Type B pancreatic cell (in vitro differentiated cells): ENCODE results near the gene PRRT1B. TPM values are rescaled to one million over a fixed set of nuclear protein-coding genes. Genes with fewer than 3 reads are reported as not detected.
A peak's percentile ranks its signal among the peaks of the same experiment; 100 is the strongest.

Experiments used
- DNase-seq: peaks from one replicate; pipeline ENCODE4 v3.0.0; 2021; ENCODE audit warnings: mixed read lengths; ENCODE audit not compliant: unreplicated experiment; ENCODE audit errors: extremely low spot score
- H3K27ac Mint-ChIP-seq: 2 replicates; pipeline ENCODE4 v1.8.0; 2021; ENCODE audit warnings: mild to moderate bottlenecking, mixed read lengths
- H3K27me3 Mint-ChIP-seq: 2 replicates; pipeline ENCODE4 v1.8.0; 2021; ENCODE audit warnings: mixed read lengths
- H3K36me3 Mint-ChIP-seq: 2 replicates; pipeline ENCODE4 v1.8.0; 2021; ENCODE audit warnings: mixed read lengths
- H3K4me1 Mint-ChIP-seq: one replicate; pipeline ENCODE4 v1.8.0; 2021; ENCODE audit warnings: mixed read lengths; ENCODE audit not compliant: unreplicated experiment
- H3K4me3 Mint-ChIP-seq: 2 replicates; pipeline ENCODE4 v1.8.0; 2021; ENCODE audit warnings: mild to moderate bottlenecking, mixed read lengths
- H3K9me3 Mint-ChIP-seq: 2 replicates; pipeline ENCODE4 v1.8.0; 2021; ENCODE audit warnings: mixed read lengths
- total RNA-seq: library from RNA; stranded (reverse); gene quantifications from 2 replicates; pipeline ENCODE4 v1.2.1, GENCODE V29; 2021; ENCODE audit warnings: low replicate concordance
- TF ChIP-seq, protein P1 (sequence below): fragments of 200-600 bp; sonication (generic); conservative IDR thresholded peaks from 2 replicates; pipeline ENCODE4 v1.5.0; 2021; ENCODE audit warnings: antibody characterized with exemption, mild to moderate bottlenecking

PRRT1B gene
- total RNA-seq, 1 donor from 2014 or later, result 3.0 TPM

DNA sequence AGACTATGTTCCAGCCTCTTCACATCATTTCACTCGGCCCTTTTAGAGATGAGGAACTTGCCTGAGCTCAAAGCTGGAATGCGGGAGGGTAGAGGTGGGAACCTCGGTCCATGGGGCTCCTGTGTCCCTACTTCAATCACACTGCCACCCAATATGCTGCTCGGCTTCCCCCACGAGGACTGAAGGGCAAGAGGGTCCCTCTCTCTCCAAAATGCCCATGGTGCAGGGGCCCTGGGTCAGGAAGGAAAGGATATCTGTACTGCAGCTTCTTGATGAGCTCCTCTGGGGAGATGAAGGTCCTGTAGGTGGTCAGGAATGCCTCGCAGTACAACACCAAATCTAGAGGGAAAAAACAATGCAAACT is 46.5 kb downstream of the PRRT1B start:
- Mint-ChIP-seq H3K9me3 (no peaks in the 10 kb centered on the region), H3K27ac (no peak overlapping the region), H3K4me1 (no peaks in the 10 kb centered on the region), H3K36me3 (peaks cover 10% of the 10 kb centered on the region), H3K4me3 (no peak overlapping the region), H3K27me3 (no peaks in the 10 kb centered on the region)
- TF ChIP-seq, protein P1, sequence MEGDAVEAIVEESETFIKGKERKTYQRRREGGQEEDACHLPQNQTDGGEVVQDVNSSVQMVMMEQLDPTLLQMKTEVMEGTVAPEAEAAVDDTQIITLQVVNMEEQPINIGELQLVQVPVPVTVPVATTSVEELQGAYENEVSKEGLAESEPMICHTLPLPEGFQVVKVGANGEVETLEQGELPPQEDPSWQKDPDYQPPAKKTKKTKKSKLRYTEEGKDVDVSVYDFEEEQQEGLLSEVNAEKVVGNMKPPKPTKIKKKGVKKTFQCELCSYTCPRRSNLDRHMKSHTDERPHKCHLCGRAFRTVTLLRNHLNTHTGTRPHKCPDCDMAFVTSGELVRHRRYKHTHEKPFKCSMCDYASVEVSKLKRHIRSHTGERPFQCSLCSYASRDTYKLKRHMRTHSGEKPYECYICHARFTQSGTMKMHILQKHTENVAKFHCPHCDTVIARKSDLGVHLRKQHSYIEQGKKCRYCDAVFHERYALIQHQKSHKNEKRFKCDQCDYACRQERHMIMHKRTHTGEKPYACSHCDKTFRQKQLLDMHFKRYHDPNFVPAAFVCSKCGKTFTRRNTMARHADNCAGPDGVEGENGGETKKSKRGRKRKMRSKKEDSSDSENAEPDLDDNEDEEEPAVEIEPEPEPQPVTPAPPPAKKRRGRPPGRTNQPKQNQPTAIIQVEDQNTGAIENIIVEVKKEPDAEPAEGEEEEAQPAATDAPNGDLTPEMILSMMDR, result no peak
- DNase-seq, result no peak

DNA sequence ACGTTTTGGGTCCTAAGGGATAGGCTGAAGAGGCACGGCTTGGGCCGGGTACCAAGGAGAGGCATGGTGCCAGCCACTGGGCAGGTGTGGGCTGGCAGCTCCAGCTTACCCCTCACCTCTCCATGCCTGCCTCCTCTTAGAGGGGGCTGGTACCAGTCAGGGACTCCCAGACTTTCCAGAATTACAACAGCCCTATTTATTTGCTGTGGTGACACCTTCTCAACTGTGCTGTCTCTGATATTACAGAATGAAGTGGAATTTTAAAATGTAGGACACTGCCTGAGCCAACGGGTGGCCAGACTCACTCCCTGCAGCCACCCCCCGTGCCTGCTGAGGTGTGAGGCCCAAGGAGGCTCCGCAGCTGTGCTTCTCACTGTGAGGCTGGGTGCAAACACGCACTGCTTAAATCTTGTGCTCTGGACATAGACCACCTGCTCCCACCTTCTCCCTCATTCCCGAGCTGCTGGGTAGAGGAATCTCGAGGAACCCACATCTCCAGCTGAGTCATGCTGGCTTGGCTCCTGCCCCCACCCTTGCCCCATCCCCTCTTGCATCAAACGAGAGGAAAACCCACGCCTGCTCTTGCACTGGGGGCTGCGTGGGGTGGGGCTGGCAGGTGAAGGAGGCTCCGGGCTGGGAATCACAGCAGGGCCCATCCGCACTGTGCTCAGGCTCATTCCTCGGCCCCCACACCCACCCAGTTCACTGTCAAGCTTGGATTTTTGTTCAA is 47.9 kb downstream of the PRRT1B start:
- Mint-ChIP-seq H3K4me3 (no peak overlapping the region), H3K36me3 (peaks cover 9% of the 10 kb centered on the region), H3K4me1 (no peaks in the 10 kb centered on the region), H3K27me3 (no peaks in the 10 kb centered on the region), H3K27ac (no peak overlapping the region), H3K9me3 (no peaks in the 10 kb centered on the region)
- TF ChIP-seq, protein P1, result no peak
- no peak for DNase-seq

DNA sequence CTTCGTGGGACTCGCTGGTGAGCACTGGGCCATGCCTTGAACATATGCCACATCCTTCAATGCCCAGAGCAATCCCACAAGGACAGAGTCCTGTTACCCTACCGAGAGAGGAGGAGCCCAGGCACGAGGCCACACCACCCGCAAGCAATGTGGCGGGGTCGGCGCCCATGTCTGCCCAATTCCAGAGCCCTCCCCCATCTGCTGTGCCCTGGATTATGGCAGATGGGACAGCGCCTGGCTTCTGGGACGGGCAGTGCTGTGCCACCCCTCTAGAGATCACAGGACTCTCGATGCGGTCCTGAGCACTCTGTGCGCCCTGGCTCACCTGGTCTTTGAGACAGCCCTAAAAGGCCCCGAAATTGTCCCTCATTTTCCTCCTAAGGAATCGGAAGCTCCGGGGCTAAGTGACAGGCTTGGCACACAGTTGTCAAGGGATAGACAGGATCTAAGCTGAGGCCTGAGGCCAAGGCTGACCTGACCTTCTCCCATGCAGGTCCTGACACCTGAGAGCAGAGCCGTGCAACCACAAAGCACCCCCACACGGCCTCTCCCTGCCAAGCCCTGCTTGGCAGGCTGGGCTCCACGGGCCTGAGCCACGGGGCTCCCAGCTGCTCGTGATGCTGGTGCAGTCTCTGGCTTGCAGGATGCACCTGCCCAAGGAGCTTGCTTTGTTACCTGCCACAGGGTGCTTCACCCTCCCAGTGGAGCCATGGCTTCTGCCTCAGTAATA is 48.8 kb downstream of the PRRT1B start:
- Mint-ChIP-seq H3K4me1 (no peaks in the 10 kb centered on the region), H3K36me3 (peaks cover 9% of the 10 kb centered on the region), H3K4me3 (no peak overlapping the region), H3K9me3 (no peaks in the 10 kb centered on the region), H3K27me3 (no peaks in the 10 kb centered on the region), H3K27ac (no peak overlapping the region)
- no peak for DNase-seq
- TF ChIP-seq, protein P1, result no peak

DNA sequence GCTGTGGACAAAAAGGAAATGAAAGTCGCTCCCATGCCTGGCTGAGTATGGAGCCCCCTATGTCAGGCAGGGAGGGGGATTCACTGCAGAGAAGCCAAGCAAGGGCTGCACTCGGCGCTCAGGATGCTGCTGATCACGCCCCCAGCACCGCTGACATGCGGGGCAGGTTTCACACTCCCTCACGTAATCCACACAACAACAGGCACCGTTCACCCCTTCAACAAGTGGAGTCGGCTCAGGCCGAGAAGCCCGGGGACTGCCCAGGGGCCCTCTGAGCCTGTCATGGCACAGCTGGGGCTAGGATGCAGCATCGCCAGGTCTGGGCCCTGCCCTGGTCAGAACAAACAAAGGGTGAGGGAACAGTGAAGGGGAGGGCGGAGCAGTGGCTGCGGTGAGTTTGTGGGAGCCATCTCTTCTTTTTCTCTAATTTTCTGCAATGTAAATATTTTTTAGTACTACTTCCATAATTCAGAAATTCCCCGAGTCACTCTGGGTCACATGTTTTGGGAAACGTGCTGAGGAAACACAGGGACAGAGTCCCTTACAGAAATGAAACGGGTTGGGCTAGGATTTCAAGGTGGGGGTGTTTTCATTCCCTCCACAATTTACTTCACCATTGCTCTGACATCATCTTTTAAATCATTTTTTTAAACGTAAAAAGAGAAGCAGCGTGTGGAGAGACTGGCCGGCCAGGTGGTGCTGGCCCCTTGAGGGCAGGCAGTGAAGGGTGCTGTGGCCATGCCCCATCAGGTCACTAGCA is 49.8 kb downstream of the PRRT1B start:
- H3K36me3 Mint-ChIP-seq, result peaks cover 9% of the 10 kb centered on the region
- H3K9me3 Mint-ChIP-seq, result no peaks in the 10 kb centered on the region
- H3K27me3 Mint-ChIP-seq, result no peaks in the 10 kb centered on the region
- H3K4me3 Mint-ChIP-seq, result no peak overlapping the region
- peak overlapping the region; percentile 31 for H3K27ac Mint-ChIP-seq
- H3K4me1 Mint-ChIP-seq, result no peaks in the 10 kb centered on the region
- DNase-seq, result no peak
- TF ChIP-seq, protein P1, result no peak

DNA sequence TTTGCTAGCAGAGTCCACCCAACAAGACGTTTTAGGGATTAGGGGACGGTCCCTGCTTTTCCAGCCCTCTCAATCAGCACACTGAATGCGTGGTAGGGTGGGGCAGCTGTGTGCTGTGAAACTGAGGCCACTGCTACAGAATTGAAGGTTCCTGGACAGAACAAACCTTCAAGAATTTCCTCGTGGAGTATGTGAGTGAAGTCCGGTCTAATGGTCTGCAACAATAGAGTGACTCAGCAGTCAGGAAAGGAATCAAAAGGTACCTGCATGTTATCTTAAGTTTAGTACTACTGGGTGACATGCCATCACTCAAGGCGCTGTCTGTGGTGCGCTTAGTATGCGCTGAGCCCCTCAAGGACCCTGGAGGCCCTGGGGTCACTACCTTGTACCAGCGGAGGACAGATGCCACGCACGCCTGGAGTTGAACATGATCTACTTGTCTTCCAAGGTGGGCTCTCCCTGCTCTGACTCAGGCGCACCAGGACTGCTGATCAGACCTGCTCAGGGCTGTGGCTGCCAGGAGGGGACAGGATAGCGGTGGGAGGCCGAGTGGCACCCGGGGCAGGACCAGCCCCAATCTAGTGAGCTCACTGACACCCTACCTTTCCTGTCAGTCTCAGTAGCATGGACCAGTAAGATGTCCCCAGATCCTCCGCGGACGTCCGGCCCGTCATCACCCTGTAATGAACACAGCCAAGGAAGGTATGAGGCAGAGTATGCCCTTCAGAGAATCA is 50.5 kb downstream of the PRRT1B start:
- H3K4me1 Mint-ChIP-seq, result no peaks in the 10 kb centered on the region
- DNase-seq, result no peak
- H3K36me3 Mint-ChIP-seq, result peaks cover 9% of the 10 kb centered on the region
- H3K27ac Mint-ChIP-seq, result peak overlapping the region; percentile 31
- H3K4me3 Mint-ChIP-seq, result no peak overlapping the region
- no peaks in the 10 kb centered on the region for H3K9me3 Mint-ChIP-seq
- no peaks in the 10 kb centered on the region for H3K27me3 Mint-ChIP-seq
- TF ChIP-seq, protein P1, result no peak
